GM19238 (cell line): ENCODE results near the gene STXBP4.

Source experiments
- DNase-seq: peaks from one replicate; pipeline ENCODE4 v3.0.0; 2011; ENCODE audit warnings: low spot score; ENCODE audit not compliant: insufficient read length

Gene STXBP4

GRCh38 chr17:55167024-55167725, 198.6 kb downstream of the STXBP4 start:
- no peak for DNase-seq

GRCh38 chr17:55168958-55169687, 200.6 kb downstream of the STXBP4 start:
- peak; percentile 24 for DNase-seq

DNA sequence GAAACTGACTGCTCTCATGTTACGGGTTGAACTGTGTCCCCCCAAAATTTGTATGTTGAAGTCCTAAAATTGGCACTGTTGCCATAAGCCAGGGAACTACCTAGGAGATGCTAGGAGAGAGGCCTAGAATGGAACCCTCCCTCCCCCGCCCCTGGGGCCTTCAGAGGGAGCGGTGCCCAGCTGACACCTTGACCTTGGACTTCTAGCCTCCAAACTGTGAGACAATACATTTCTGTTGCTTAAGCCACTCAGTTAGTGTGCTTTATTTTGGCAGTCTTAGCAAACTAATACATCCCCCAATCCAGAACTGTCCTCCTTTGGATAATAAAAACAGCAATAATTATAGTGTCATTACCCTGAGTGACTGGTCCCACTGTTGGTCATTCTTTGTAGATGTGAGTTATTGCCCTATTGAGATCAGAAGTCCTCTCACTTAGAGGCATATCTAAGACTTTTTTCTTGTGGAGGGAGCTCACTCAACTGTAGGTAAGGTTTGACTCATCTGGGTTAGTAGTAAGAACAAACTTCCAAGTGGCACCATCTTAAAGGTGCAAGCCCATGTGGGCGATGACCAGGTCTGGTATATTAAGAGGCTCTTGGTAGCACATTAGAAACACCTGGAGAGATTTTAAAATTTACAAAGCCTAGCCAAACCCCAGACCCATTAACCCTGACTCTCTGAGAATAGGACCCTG, 203.2 kb downstream of the STXBP4 start:
- DNase-seq: no peak

DNA sequence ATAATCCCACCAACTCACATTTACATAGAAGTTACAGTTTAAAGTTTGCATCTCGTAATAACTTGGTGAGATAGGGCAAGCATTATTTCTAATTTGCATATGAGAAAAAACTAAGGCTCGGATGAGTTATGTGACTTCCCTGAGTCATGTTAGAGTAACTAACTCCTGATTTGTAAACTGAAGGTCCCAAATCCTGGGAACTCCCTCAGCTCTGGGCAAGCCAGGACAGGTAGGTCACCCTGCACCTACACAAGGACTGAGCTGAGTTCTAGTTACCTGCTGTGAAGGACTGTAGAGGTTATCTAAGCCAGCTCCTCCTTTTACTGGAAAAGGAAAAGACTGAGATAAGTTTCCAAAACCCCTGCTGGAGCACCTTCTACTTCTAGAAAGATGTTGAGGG, 204.0 kb downstream of the STXBP4 start:
- no peak for DNase-seq

DNA sequence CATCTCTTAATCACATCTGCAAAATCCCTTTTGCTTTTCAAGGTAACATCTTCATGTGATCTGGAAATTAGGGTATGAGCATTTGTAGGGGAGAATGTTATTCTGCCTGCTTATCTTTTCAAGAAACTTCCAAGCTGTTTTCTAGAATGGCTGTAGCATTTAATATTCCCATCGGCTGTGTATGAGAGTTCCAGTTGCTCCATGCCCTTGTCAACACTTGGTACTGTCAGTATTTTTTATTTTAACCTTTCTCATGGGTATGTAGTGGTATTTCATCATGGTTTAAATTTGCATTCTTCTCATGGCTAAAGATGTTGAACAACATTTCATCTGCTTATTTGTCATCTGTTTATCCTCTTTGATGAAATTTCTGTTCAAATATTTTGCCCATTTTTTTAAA, 205.6 kb downstream of the STXBP4 start:
- no peak for DNase-seq

DNA sequence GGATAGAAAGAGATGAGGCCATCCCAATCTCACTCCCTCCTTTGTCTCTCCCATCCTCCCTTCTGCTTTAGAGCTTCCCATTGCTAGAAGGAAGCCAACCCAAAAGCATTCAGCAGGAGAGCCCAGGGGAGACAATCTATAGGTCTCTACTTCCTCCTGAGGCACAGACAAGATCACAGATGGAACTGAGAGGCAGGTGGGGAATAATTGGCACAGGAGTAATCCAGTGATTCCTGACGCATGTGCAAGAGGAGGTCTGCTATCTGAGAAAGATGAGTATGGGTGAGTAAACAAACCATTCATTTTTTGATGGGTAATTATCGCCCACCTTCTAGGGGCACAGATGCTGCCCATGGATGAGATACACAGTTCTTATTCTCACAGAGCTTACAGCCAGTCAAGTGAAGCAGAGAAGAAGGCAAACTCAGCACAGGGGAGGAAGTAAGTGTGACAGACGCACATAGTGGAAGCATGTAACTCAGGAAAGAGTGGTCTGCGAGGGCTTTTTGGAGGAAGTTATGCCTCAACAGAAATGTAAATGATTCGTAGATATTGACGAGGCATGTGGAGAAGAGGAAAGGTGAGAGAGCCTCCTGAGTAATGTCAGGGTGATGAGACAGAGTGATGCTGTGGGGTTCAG, 207.3 kb downstream of the STXBP4 start:
- no peak for DNase-seq

DNA sequence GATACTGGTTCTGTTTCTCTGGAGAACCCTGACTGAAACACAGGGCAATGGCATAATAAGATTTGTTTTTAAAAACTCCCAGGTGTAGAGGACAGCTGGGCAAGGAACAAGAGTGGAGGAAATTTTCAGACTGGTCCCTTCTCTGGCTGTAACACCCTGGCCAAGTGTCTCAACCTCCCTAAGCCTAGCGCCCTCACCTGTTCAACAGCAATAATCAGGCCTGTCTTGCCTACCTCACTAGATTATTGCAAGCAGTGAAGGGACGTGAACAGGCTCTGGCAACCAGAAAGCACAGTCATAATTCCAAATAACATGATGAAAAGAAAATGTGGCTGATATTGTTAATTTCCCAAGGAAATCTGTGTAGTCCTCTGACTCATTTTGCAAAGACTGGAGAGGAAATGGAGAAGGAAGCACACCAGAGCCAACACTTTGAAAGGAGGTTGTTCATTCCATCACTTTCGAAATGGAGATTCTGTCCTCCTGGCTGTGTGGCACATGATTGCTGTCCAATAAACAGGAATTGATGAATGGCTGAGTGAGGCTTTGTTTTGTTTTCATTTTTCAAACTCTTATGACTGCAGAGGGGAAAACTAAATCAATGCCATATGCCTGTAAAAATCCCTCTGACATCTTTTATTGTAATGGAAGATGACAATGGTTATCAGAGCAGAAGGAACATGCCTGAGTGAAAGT, 208.7 kb downstream of the STXBP4 start:
- DNase-seq: no peak

- DNase-seq: no peak
These were observed 209.3 kb downstream of the STXBP4 start for GRCh38 chr17:55177855-55178217.

- no peak for DNase-seq
These were observed 218.6 kb downstream of the STXBP4 start for GRCh38 chr17:55186937-55187770.

GRCh38 chr17:55190748-55191147, 222.2 kb downstream of the STXBP4 start:
- DNase-seq: no peak

GRCh38 chr17:55198690-55199370, 230.3 kb downstream of the STXBP4 start:
- no peak for DNase-seq

GRCh38 chr17:55200904-55201303, 232.3 kb downstream of the STXBP4 start:
- no peak for DNase-seq

- no peak for DNase-seq
These were observed 232.9 kb downstream of the STXBP4 start for GRCh38 chr17:55201308-55201932.

- no peak for DNase-seq
These were observed 234.3 kb downstream of the STXBP4 start for GRCh38 chr17:55202896-55203295.

- DNase-seq: no peak
These were observed 239.7 kb downstream of the STXBP4 start for GRCh38 chr17:55208078-55208812.

GRCh38 chr17:55210292-55210691, 241.7 kb downstream of the STXBP4 start:
- no peak for DNase-seq

DNA sequence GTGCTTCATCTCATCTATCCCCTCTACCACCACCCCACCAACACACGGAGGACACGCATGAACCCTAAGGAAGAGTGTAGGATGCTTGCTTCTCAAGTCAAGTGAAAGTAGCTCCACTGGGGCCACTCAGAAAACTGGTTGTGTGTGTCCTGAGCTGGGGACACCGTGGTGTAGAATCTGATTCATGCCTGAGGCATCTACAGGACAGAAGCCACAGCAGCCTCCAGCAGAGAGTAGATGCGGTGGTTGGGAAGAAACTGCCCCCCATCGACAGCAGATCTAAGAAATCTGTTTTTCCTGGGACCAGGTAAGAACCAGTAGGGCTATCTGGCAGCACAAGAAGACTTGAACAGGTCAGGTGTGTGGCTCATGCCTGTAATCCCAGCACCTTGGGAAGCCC, 244.3 kb downstream of the STXBP4 start:
- no peak for DNase-seq

GRCh38 chr17:55215711-55216110, 247.1 kb downstream of the STXBP4 start:
- no peak for DNase-seq

- no peak for DNase-seq
These were observed 248.3 kb downstream of the STXBP4 start for GRCh38 chr17:55216888-55217287.
